ENCODE data around the gene MICAL3.

Gene MICAL3

DNA sequence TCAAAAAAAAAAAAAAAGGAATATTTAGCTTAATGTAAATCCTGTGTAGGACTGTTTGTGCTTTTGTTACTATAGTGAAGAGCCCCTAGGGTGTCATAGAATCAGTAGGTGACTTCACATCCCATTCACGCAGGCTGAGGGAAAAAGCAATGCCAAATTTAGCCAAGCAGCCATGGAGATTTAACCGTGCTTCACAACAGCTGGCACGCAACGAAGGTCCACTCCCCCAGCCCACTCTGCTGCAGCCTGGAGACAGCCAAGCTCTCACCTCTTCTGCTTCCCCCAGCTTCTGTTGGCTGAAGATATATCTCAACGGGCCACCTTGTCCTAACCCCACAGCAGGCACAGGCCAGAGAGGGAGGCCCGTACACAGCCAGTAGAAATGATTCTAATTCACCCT, 171.3 kb downstream of the MICAL3 start:
- in situ Hi-C loops (cut with HindIII; ENCODE audit: low sequenced_read_pairs), result no loop called here

DNA sequence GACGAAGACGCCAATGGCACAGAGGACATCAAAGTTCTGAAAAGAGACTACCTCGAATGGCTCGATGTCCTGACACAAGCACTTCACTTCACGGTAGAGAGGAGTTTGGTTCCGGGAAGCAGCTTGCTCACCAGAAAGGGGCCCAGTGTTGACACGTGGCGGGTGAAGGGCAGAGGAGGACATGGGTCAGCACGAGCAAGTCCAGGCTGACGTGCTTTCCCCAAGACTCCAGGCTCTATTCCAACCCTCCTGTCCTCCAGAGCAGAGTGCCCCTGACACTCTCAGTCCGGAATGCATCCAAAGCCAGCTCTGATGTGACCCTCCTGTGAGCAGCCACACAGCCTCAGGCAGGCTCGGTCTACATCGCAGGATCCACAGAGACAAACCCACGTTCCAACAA, 172.6 kb downstream of the MICAL3 start:
- in situ Hi-C loops (cut with HindIII; ENCODE audit: low sequenced_read_pairs), result no loop called here

DNA sequence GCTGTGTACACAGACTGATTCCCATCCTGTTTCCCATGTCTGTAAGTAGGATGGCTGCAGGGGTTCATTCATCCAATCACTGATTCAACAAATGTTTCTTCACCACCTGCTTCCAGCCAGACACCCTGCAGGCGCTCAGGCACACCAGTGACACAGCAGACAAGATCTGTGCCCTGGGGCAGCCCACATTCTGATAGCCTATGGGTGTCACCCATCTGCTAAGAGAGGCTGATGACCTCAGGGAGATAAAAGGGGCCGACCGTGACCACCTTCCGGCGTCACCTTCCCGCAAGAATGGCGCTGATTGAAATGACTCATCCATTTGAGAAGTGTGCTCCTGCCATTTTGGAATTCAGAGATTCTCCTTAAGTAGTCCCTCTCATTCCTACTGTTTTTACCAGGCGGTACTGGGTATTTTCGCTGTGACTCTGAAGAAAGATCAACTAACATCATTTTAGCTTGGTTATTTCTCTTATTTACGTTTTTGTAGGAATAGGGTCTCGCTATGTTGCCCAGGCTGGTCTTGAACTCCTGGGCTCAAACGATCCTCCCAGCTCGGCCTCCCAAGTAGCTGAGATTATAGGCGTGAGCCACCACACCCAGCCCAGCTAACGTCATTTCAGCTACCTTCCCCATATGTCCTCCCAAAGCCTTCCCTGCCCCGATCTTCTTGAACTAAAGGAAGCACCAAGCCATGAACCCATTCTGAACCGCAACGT, 176.8 kb downstream of the MICAL3 start:
- in situ Hi-C loops (cut with HindIII; ENCODE audit: low sequenced_read_pairs), result no loop called here

DNA sequence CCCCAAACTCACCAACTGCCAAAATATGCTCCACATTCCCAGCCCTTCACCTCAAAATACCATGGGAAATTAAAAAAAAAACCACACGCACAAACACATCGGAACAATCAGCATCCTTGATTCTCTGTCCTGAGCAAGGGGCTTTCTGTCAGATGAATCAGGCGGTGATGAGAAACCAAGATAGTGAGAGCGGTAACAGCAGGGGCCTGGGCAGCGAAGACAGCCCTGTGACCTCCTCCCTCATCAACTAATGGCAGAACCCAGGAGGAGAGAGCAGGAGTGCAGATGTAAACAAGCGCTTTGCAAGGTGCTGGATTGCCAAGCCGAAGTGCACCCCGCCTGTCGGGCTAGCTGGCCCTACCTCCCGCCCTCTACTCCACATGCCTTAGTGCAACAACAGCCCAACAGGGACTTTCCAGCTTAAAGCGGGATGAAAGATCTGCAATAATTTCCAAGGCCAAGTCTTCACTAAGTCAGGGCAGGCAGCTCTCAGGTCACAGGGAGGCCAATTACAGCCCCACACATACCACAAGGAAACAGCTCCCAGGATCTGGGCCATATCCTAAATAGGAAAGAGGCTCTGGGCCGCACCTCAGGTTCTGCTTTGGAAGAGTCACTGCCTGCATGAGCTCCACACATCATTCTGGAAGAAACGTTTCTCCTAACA, 177.9 kb downstream of the MICAL3 start:
- in situ Hi-C loops (cut with HindIII; ENCODE audit: low sequenced_read_pairs), result no loop called here

DNA sequence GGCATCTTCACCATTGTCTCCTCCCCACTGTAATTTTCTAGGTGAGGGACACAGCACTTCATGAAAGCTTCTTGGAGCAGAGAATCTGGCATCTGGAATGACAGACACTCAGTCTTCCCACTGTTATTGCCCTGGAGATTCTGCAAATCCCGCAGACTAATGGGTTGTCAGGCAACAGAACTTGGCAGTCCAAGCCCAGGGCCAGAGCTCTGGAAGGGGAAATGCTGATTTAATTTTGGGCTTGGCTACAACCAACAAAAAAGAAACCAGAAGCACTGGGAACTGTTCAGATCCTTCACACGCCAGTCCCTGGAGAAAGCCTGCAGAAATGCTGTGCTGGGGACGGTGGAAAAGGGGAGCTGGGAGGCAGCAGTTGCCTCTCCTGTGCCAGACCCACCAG, 178.6 kb downstream of the MICAL3 start:
- in situ Hi-C loops (cut with HindIII; ENCODE audit: low sequenced_read_pairs), result no loop called here

DNA sequence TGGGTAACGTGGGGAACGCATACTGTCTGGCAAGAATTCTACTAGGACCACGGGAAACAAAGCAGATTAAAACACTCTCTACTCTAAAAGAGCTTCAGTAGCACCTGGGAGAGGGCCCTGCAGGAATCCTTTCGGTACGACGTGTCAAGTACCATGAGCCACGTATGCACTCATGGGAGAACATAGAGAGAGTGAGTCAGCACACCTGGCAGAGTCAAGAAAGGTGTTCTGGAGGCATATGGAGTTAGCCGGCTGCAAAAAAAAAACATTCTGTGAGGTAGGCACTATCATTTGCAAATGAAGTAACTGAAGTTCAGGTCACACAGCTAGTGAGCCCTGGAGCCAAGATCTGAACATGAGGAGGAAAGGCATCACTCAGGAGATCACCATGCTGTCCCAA, 179.0 kb downstream of the MICAL3 start:
- in situ Hi-C loops (cut with HindIII; ENCODE audit: low sequenced_read_pairs), result no loop called here

DNA sequence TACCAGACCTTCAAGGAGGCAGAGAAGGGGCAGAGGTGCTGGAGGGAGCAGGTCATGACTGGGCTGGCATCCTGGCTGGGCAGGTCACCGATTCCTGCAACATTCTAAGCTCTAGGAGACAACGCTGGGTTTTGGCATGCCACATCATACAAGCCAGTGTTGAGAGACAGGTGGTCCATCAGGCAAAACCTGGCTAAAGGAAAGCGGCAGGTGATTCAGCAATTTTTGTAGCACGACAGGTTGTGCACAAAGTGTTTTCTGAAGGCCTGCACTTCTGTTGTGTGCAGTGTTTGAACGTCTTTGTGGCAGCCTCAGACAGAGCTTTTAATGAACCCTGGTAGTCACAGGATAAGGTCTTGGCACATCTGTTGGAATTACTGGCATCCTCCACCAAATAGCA, 180.2 kb downstream of the MICAL3 start:
- in situ Hi-C loops (cut with HindIII; ENCODE audit: low sequenced_read_pairs), result no loop called here

DNA sequence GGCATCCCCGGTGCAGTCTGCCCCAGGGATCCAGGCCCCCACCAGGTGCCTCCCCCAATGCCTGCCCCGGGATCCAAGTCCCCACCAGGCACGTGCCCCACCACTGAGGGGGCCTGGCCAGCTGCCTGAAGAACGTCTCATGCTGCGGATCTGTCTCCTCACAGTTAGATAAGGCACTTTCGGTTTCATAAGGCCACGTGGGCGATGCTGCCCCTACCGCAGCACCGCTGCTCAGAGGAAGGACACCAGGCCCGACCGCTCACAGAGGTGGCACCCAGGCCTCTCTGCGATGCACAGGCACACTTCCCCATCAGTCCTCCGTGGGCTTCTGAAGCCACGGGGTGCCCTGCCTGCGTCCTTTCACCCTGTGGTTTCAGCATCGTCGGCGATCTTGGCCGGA, 182.0 kb downstream of the MICAL3 start:
- in situ Hi-C loops (cut with HindIII; ENCODE audit: low sequenced_read_pairs), result no loop called here

DNA sequence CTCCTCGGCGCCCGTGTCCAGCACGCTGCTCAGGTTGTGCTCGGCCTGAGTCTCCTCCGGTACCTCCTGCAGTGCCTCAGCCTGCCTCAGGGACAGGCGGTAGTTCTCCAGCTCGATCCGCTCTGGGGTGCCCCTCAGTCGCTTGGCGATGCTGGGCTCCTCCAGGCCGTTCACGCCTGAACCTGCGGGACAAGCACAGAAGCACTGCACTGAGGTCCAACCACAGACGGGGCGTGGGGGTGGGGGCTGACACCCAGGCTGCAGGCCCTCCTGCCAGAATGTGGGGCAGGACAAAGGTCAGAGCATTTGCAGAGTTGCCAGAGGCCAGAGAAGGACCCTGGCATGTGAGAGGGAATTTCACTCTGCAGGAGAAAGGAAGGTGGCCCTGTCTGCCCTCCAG, 182.5 kb downstream of the MICAL3 start:
- in situ Hi-C loops (cut with HindIII; ENCODE audit: low sequenced_read_pairs), result no loop called here

DNA sequence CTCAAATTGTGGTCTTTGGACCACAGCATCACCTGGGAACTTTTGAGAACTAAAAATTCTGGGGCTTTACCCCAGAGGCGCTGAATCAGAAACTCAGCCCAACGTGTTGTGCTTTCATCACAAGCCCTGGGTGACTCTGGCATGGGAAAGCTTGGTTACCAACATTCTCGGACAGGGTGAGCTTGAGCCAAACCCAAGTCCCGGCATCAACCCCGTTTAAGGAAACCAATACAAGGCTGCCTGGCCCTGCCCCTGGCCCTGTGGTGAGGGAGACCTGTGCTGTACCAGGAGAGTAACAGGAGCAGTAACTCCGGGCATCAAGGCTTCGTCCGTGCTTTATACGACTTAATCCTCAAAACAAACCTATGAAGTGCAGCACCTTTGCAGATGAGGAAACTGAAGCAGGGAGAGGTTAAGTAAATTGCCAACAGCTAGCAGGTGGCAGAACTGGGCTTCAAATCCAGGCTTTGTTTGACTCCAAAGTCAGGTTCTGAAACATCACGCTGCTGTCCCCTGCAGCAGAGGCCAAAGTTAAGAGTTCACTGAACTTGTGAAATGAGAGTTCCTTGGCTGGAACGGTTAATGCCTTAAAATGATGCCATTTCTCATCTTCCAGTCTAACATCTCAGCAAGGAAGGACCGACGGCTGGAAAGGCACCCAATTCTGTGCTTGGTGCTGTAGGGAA, 186.0 kb downstream of the MICAL3 start:
- in situ Hi-C loops (cut with HindIII; ENCODE audit: low sequenced_read_pairs), result no loop called here

DNA sequence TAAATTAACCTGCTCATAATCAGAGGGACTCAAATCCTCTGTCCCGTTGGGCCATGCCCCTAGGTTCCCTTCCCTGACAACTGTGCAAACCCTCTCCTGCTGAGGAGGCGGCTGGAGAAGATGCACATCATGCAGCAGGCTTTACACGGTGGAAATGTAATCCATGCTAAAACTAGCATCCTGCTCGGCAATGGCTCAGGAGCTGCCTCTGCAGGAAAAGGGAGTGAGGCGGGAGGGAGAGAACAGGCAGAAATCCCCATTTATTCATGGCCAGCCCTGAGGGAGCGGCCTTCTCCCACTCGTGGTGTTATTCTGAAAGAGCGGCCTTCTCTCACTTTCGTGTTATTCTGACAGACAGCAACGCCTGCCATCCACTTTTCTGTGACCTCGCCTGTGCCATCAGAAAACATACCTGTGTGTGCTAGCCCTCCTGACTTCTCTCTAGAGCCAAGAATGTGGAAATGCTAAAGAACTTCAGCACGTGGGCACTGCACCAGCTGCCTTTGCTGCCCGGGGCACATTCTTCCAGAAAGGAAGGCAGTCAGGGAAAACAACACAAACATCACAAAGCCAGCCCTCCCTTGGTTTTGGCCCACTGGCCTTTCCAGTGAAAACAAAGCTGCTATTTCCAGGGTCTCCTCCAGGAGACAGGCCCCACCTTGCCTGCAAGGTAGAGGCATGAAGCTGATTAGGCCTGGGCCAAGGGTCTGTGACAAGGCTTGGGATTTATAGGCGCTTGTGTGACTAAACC, 187.2 kb downstream of the MICAL3 start:
- in situ Hi-C loops (cut with HindIII; ENCODE audit: low sequenced_read_pairs), result no loop called here

DNA sequence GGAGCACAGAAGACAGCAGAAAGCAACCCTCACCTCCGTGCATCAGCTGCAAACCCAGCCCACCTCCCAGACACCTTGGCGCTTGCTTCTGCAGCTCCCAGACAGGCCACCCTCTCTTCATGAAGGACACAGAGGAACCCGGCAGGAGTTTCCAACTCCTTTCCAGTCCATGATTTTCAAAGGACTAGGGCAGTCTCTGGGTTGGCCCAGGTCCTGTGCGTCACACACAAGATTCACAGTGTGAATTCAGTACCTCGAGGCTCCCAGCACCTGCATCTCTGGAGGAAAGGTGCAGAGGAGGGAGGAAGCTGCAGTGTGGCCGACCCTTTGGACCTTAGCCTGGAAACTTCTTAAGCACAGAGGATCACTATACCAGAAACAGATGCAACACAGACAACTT, 189.1 kb downstream of the MICAL3 start:
- in situ Hi-C loops (cut with HindIII; ENCODE audit: low sequenced_read_pairs), result no loop called here

DNA sequence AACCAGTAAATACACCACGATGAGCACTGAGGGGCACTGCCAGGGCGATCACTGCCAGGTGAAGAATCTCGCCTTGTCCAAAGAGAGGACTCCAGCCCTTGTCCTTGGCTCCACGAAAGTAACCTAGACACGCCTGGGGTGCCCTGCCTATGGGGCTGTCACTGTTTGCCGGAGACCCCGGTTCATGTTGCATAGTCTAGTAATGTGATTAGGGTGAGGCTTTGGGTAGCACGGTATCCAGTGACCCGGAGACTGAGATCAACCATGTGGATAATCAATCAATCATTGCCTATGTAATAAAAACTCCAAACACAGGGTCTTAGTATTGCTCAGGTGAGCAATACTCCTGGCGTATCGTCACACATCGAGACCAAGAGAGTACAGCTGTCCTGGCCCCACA, 190.9 kb downstream of the MICAL3 start:
- in situ Hi-C loops (cut with HindIII; ENCODE audit: low sequenced_read_pairs), result no loop called here

DNA sequence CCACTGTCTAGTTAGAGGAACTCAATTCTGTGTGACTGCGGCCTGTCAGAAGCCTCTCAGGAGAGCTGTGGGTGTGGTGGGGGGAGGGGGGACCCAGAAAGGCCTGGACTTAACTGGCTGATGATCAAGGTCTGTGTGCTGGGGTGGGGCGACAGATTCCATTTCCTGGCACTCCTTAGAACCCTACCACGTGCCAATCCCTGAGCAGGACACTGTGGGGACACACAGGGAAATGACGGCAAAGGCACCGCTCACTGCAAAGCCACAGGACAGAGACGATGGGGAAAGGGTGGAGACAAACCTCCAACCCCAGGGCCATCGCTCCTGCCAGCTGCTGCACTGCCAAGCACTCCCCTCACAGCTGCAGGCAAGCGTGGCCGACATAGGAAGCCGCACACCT, 191.7 kb downstream of the MICAL3 start:
- in situ Hi-C loops (cut with HindIII; ENCODE audit: low sequenced_read_pairs), result no loop called here

DNA sequence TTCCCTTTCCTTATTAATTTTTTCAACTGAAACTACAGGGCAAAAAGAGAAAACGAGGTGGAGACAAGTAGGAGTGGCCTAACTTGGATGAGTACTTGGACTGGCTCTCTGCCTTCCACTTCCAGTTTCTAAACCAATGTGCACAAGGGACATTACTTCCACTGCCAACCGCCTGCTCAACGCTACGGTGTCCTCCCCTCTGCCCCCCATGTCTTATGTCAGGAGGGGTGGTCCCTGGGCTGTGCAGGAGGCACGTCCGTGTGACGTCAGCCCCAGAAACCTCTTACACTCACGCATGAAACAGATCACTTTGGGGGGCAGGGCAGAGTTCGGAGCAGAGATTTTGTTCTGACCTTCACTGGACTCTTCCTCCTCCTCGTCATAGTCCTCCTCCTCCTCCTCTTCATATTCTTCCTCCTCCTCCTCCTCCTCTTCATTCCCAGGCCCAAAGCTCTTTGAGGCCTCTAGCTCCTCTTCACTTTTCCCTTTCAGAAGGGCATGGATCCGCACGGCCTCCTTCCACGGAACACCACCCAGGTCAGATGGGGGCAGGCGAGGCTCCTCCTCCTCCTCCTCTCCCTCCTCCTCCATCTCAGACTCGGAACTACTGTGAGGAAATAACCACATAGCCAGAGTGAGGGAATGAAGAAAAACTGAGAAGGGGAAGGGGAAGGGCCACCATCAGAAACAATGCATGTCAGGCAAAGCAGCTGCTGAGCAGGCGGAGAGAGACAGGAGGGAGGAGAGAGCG, 192.7 kb downstream of the MICAL3 start:
- in situ Hi-C loops (cut with HindIII; ENCODE audit: low sequenced_read_pairs), result no loop called here

DNA sequence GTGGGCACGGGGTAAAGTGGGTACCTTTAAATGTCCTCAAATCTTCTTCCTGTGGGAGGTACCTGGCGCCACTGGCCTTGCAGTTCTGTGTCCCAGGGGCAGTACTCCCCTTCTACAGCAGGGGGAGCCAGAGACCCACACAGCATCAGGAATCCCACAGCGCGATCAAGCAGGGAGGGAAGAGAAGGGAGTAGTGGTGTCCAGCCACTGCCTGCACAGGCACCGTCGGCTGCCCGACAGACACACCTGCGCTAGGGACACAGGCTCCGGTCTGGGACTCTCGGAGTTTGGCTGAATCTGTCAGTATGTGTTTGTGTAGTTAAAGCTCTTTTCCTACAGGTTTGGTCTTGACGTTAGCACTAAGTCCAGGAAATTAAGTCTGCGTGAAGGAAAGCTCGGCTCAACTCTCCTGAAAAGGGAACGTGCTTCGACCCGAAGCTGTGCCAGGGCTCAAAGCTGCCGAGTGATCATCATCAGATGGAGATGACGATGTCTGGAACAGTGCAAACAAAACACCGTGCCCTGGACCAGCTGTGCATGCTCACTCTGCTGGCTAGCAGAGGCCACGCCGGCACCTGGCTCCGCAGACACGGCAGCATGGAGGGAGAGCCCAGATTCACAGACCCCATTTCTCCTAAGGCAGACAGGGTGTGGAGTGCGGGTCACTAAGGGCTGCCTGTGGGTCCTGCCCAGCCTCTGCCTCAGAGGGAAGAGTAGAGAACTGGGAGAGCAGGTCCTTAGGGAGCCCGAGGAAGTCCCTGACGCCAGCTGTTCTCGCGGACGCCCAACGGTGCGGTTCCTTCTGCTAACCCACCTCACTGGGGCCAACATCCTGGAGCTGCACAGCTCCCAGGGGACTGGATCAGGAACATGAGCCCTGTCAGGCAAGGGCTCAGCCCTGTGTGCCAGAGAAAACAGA, 194.1 kb downstream of the MICAL3 start:
- in situ Hi-C loops (cut with HindIII; ENCODE audit: low sequenced_read_pairs), result no loop called here

DNA sequence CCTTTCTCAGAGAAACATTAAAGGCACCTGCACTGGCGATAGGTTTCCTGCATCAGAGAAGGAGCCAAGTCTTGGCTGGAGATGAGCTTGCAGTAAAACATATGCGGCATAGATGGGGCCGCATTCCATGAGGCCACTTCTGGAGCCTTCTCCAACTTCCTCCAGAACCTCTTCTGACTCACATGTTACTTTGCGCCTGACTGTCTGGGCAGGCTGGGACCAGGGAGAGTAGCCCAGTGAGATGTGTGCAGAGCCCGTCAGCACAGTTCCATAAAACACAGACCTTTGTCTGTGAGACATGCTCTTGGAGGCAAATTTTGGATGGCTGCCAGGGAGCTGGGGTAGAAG, 194.7 kb downstream of the MICAL3 start:
- in situ Hi-C loops (cut with HindIII; ENCODE audit: low sequenced_read_pairs), result no loop called here

DNA sequence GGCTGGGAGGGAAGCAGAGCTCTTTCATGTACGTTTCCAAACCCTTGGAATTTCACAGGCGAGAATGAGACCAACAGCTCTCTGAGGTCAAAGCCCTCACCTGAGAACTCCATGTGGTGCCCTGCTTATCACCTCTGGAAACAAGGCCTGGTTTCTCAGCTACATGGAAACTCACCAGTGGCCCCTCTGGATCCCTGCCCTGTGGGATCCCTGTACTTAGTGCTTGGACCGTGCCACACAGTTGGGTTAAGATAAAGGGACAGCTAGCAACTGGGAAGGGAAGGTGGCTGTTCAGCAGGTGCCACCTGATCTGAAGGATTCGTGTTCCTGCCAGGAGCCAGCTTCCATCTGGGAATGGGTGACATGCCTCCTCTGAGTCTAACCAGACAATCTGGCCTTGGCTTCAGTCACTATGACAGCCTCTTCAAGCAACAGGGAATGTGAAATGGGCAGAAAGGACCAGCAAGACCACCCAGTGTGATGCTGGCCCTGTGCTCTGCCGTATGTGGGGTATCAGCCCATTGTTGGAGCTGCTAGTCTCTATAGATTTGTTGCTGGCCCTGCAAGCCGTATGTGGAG, 195.8 kb downstream of the MICAL3 start:
- in situ Hi-C loops (cut with HindIII; ENCODE audit: low sequenced_read_pairs), result no loop called here

DNA sequence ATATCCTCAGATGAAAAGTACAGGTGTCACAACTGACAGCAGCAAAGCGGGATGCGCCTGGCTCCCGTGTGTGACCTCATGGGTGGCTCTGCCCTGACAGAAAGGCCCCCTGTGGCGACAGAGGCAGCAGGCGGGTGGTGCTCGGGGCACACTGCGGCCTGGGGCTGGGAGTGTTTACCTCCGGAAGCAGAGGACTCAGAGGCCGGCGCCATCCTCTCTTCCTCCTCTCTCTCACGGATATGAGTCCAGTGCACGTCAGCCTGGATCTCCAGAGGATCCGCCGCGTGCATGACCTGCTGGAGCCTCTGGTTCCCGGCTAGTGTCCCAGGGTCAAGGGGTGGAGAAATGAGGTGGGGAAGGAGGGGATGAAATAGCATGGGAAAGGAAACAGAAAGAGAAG, 196.9 kb downstream of the MICAL3 start:
- in situ Hi-C loops (cut with HindIII; ENCODE audit: low sequenced_read_pairs), result no loop called here
